ENCODE data around the gene ABCA10. TPM values are rescaled to one million over a fixed set of nuclear protein-coding genes. Genes with fewer than 3 reads are reported as not detected.

The ABCA10 gene
- total RNA-seq, 2 donors from 2014 or later = not detected

- Mint-ChIP-seq H3K27me3 (ENCODE audit: insufficient read depth) (no peaks in the 10 kb centered on the region), H3K27ac (no peak overlapping the region), H3K4me1 (peaks cover 2% of the 10 kb centered on the region), H3K9me3 (no peaks in the 10 kb centered on the region), H3K36me3 (ENCODE audit: low read depth) (no peaks in the 10 kb centered on the region), H3K4me3 (no peak overlapping the region)
- no peaks in the 10 kb centered on the region for H3K4me1 ChIP-seq (ENCODE audit: control insufficient read depth, insufficient read depth, low read length)
- H3K9ac ChIP-seq (ENCODE audit: extremely low read depth, low read length, poor library complexity, severe bottlenecking) = no peak overlapping the region
- TF ChIP-seq CTCF (conservative IDR thresholded peaks at IDR 0.05) = no peak
- no peak for DNase-seq
- H3K27me3 ChIP-seq (ENCODE audit: control insufficient read depth, insufficient read depth, low read length, poor library complexity, severe bottlenecking) = no peaks in the 10 kb centered on the region
- H3K27ac ChIP-seq (ENCODE audit: low read depth, low read length) = no peak overlapping the region
- H3K36me3 ChIP-seq (ENCODE audit: control insufficient read depth, insufficient read depth, low read length) = no peaks in the 10 kb centered on the region
- no peak overlapping the region for H3K4me3 ChIP-seq (ENCODE audit: low read length)
- no peaks in the 10 kb centered on the region for H3K9me3 ChIP-seq (ENCODE audit: control insufficient read depth, low read length)
These were observed 41.3 kb downstream of the ABCA10 start for GRCh38 chr17:69187294-69187693.

GRCh38 chr17:69179227-69179952 is 49.2 kb downstream of the ABCA10 start:
- Histone ChIP-seq H3K4me3 (ENCODE audit: low read length) (no peak overlapping the region), H3K27ac (ENCODE audit: low read depth, low read length) (no peak overlapping the region), H3K4me1 (ENCODE audit: control insufficient read depth, insufficient read depth, low read length) (no peaks in the 10 kb centered on the region), H3K9me3 (ENCODE audit: control insufficient read depth, low read length) (no peaks in the 10 kb centered on the region), H3K9ac (ENCODE audit: extremely low read depth, low read length, poor library complexity, severe bottlenecking) (no peak overlapping the region), H3K36me3 (ENCODE audit: control insufficient read depth, insufficient read depth, low read length) (no peaks in the 10 kb centered on the region), H3K27me3 (ENCODE audit: control insufficient read depth, insufficient read depth, low read length, poor library complexity, severe bottlenecking) (no peaks in the 10 kb centered on the region)
- Mint-ChIP-seq H3K36me3 (ENCODE audit: low read depth) (no peaks in the 10 kb centered on the region), H3K4me3 (no peak overlapping the region), H3K27me3 (ENCODE audit: insufficient read depth) (no peaks in the 10 kb centered on the region), H3K4me1 (no peaks in the 10 kb centered on the region), H3K9me3 (no peaks in the 10 kb centered on the region), H3K27ac (no peak overlapping the region)
- no peak for TF ChIP-seq CTCF (conservative IDR thresholded peaks at IDR 0.05)
- DNase-seq = no peak
- 71 to 84% methylated on average over 2 to 3 of the region's 4 CpGs for WGBS, 2 experiments (ENCODE audit: insufficient coverage in 1 of 2, insufficient read length in 1 of 2)

GRCh38 chr17:69176457-69176795 is 52.2 kb downstream of the ABCA10 start:
- DNase-seq = no peak
- WGBS, 2 experiments (ENCODE audit: insufficient coverage in 1 of 2, insufficient read length in 1 of 2) = 100% methylated on average over 1 of the region's 1 CpG; no CpG with 5 or more reads in 1 of the 2 experiments
- H3K27me3 ChIP-seq (ENCODE audit: control insufficient read depth, insufficient read depth, low read length, poor library complexity, severe bottlenecking) = no peaks in the 10 kb centered on the region
- TF ChIP-seq CTCF (conservative IDR thresholded peaks at IDR 0.05) = no peak
- no peak overlapping the region for H3K27ac ChIP-seq (ENCODE audit: low read depth, low read length)
- H3K9me3 Mint-ChIP-seq = no peaks in the 10 kb centered on the region
- H3K27ac Mint-ChIP-seq = no peak overlapping the region
- H3K4me1 ChIP-seq (ENCODE audit: control insufficient read depth, insufficient read depth, low read length) = no peaks in the 10 kb centered on the region
- H3K4me3 Mint-ChIP-seq = no peak overlapping the region
- H3K36me3 ChIP-seq (ENCODE audit: control insufficient read depth, insufficient read depth, low read length) = no peaks in the 10 kb centered on the region
- H3K9me3 ChIP-seq (ENCODE audit: control insufficient read depth, low read length) = no peaks in the 10 kb centered on the region
- no peaks in the 10 kb centered on the region for H3K27me3 Mint-ChIP-seq (ENCODE audit: insufficient read depth)
- no peaks in the 10 kb centered on the region for H3K36me3 Mint-ChIP-seq (ENCODE audit: low read depth)
- no peak overlapping the region for H3K4me3 ChIP-seq (ENCODE audit: low read length)
- H3K4me1 Mint-ChIP-seq = no peaks in the 10 kb centered on the region
- no peak overlapping the region for H3K9ac ChIP-seq (ENCODE audit: extremely low read depth, low read length, poor library complexity, severe bottlenecking)

Data from endodermal cell (in vitro differentiated cells).